Coronary artery (tissue), 2 donors: Measurements from ENCODE around the gene CHST11.
"Not testable (repeated sequence)": the region's sequence is repeated elsewhere in the genome, so short reads cannot be mapped to it uniquely, and the experiment has no call there.

Experiments used
- DNase-seq: peaks from one replicate; pipeline ENCODE4 v3.0.0-alpha.2; 2017; ENCODE audit warnings: low spot score
- H3K27ac ChIP-seq, 2 donors: fragments of 200-600 bp; sonication (generic); one replicate each; pipeline ENCODE4 v1.5.1; 2016 to 2019
- H3K4me3 ChIP-seq: fragments of 200-600 bp; sonication (generic); 2 replicates; pipeline ENCODE4 v1.5.1; 2016; ENCODE audit warnings: mild to moderate bottlenecking, moderate library complexity
- TF ChIP-seq, protein P1 (sequence below): fragments of 200-600 bp; sonication (generic); IDR thresholded peaks from one replicate; pipeline ENCODE4 v1.5.1; 2019; ENCODE audit warnings: antibody characterized with exemption

The CHST11 gene

GRCh38 chr12:104799458-104799857 lies 342.7 kb downstream of the CHST11 start:
- TF ChIP-seq, protein P1, sequence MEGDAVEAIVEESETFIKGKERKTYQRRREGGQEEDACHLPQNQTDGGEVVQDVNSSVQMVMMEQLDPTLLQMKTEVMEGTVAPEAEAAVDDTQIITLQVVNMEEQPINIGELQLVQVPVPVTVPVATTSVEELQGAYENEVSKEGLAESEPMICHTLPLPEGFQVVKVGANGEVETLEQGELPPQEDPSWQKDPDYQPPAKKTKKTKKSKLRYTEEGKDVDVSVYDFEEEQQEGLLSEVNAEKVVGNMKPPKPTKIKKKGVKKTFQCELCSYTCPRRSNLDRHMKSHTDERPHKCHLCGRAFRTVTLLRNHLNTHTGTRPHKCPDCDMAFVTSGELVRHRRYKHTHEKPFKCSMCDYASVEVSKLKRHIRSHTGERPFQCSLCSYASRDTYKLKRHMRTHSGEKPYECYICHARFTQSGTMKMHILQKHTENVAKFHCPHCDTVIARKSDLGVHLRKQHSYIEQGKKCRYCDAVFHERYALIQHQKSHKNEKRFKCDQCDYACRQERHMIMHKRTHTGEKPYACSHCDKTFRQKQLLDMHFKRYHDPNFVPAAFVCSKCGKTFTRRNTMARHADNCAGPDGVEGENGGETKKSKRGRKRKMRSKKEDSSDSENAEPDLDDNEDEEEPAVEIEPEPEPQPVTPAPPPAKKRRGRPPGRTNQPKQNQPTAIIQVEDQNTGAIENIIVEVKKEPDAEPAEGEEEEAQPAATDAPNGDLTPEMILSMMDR = no peak
- DNase-seq = no peak
- Histone ChIP-seq H3K4me3 (no peak overlapping the region), H3K27ac (no peak overlapping the region)

GRCh38 chr12:104801005-104801404 lies 344.3 kb downstream of the CHST11 start:
- DNase-seq = no peak
- Histone ChIP-seq H3K4me3 (no peak overlapping the region), H3K27ac (no peak overlapping the region)
- TF ChIP-seq, protein P1 = no peak

- Histone ChIP-seq H3K27ac (no peak overlapping the region), H3K4me3 (no peak overlapping the region)
- TF ChIP-seq, protein P1 = no peak
- DNase-seq = no peak
Observed at GRCh38 chr12:104801427-104801826, 344.7 kb downstream of the CHST11 start.

DNA sequence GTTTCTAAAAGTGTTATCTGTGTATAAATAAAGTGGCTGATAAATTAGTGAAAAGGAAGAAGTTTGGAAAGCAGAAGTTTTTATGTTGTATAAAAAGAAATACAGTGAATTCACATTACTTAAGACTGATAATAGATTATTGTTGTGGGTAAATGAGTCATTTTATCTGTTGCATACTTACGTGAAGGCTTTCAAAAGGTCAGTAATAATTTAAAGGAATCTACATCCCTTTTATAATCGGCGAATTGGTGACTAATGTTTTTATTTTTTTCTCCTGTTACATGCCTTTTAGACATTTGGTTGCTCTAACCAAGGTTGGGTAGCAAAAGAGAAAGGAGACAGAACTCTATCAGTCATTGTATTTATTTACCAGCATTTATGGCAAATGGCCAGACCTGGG lies 345.5 kb downstream of the CHST11 start:
- no peak overlapping the region for H3K27ac ChIP-seq
- TF ChIP-seq, protein P1 = no peak
- H3K4me3 ChIP-seq = no peak overlapping the region
- no peak for DNase-seq

DNA sequence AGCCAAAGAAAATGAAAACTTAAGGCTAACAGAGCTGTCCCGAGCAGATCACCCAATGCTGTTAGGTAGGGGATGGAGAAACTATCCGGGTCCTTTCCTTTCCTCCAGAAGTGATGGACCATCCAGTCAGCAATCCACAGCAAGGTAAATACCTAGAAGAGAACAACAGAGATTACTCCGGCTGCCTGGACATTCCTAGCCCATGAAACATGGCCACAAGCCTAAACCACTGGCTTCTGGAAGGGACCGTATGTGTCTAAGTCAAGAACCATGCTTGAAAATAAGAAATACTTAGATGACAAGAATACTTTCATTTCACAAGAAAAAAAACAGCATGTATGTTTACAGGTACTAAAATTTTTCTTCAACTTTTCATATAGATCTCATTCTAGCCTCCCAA lies 348.4 kb downstream of the CHST11 start:
- TF ChIP-seq, protein P1 = no peak

GRCh38 chr12:104806194-104806593 lies 349.4 kb downstream of the CHST11 start:
- DNase-seq, H3K4me3 ChIP-seq, H3K27ac ChIP-seq: not testable (repeated sequence)

More for the DNA sequence above, 348.4 kb downstream of the CHST11 start:
- H3K27ac ChIP-seq = no peak overlapping the region
- no peak overlapping the region for H3K4me3 ChIP-seq
- no peak for DNase-seq

GRCh38 chr12:104809251-104809650 lies 352.5 kb downstream of the CHST11 start:
- no peak overlapping the region for H3K27ac ChIP-seq
- no peak for DNase-seq
- no peak overlapping the region for H3K4me3 ChIP-seq
- TF ChIP-seq, protein P1 = no peak
